ENCODE measurements around the gene MAP3K2. TPM values are rescaled to one million over a fixed set of nuclear protein-coding genes. Genes with fewer than 3 reads are reported as not detected.

Gene MAP3K2
- total RNA-seq, 4 donors from 2014 or later = 34.2 to 69.5 (median 61.1) TPM

- no peaks in the 10 kb centered on the region for H3K4me1 ChIP-seq
- 96 to 98% methylated on average over 1 of the region's 1 CpG for WGBS, 2 donors
- peaks cover 0 to 8% (median 0%) of the 10 kb centered on the region in 4 donors for H3K9me3 ChIP-seq
- peaks cover 0 to 85% (median 13%) of the 10 kb centered on the region in 3 donors for H3K36me3 ChIP-seq
- TF ChIP-seq, protein P1, sequence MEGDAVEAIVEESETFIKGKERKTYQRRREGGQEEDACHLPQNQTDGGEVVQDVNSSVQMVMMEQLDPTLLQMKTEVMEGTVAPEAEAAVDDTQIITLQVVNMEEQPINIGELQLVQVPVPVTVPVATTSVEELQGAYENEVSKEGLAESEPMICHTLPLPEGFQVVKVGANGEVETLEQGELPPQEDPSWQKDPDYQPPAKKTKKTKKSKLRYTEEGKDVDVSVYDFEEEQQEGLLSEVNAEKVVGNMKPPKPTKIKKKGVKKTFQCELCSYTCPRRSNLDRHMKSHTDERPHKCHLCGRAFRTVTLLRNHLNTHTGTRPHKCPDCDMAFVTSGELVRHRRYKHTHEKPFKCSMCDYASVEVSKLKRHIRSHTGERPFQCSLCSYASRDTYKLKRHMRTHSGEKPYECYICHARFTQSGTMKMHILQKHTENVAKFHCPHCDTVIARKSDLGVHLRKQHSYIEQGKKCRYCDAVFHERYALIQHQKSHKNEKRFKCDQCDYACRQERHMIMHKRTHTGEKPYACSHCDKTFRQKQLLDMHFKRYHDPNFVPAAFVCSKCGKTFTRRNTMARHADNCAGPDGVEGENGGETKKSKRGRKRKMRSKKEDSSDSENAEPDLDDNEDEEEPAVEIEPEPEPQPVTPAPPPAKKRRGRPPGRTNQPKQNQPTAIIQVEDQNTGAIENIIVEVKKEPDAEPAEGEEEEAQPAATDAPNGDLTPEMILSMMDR (IDR thresholded peaks at IDR 0.05) = no peak
- TF ChIP-seq POLR2A (IDR thresholded peaks at IDR 0.05) (no peak), EP300 (IDR thresholded peaks at IDR 0.05) (no peak)
- no peak overlapping the region for H3K4me3 ChIP-seq
- no peak for DNase-seq (ENCODE audit: low spot score in 2 of 2)
- no peak overlapping the region for H3K27ac ChIP-seq
- no peaks in the 10 kb centered on the region for H3K27me3 ChIP-seq
These were observed 67.7 kb downstream of the MAP3K2 start for GRCh38 chr2:127320067-127320466.

- no peak overlapping the region for H3K4me3 ChIP-seq
- DNase-seq (ENCODE audit: low spot score in 2 of 2) = no peak
- H3K27me3 ChIP-seq = no peaks in the 10 kb centered on the region
- H3K27ac ChIP-seq = no peak overlapping the region
- H3K36me3 ChIP-seq = peaks cover 0 to 89% (median 4%) of the 10 kb centered on the region in 3 donors
- H3K9me3 ChIP-seq = no peaks in the 10 kb centered on the region
- 86 to 90% methylated on average over 7 of the region's 7 CpGs for WGBS, 2 donors
- TF ChIP-seq, protein P1 (IDR thresholded peaks at IDR 0.05) = no peak
- TF ChIP-seq POLR2A (IDR thresholded peaks at IDR 0.05) = no peak
- TF ChIP-seq EP300 (IDR thresholded peaks at IDR 0.05) = no peak
- H3K4me1 ChIP-seq = no peaks in the 10 kb centered on the region
These were observed 73.4 kb downstream of the MAP3K2 start for GRCh38 chr2:127314193-127314988.

- Histone ChIP-seq H3K27me3 (no peaks in the 10 kb centered on the region), H3K4me1 (no peaks in the 10 kb centered on the region), H3K9me3 (no peaks in the 10 kb centered on the region), H3K36me3 (peaks cover 0 to 88% (median 4%) of the 10 kb centered on the region in 3 donors), H3K27ac (no peak overlapping the region), H3K4me3 (no peak overlapping the region)
- 78 to 84% methylated on average over 3 of the region's 3 CpGs for WGBS, 2 donors
- no peak for DNase-seq (ENCODE audit: low spot score in 2 of 2)
- TF ChIP-seq, protein P1 (IDR thresholded peaks at IDR 0.05) = no peak
- TF ChIP-seq EP300 (IDR thresholded peaks at IDR 0.05) = no peak
- no peak for TF ChIP-seq POLR2A (IDR thresholded peaks at IDR 0.05)
These were observed 74.4 kb downstream of the MAP3K2 start for GRCh38 chr2:127313406-127313805.

- Histone ChIP-seq H3K27ac (no peak overlapping the region), H3K36me3 (peaks cover 0 to 87% (median 2%) of the 10 kb centered on the region in 3 donors), H3K27me3 (no peaks in the 10 kb centered on the region), H3K4me3 (no peak overlapping the region), H3K4me1 (no peaks in the 10 kb centered on the region), H3K9me3 (no peaks in the 10 kb centered on the region)
- WGBS, 2 donors = 89 to 95% methylated on average over 3 of the region's 3 CpGs
- DNase-seq (ENCODE audit: low spot score in 2 of 2) = no peak
- TF ChIP-seq, protein P1 (IDR thresholded peaks at IDR 0.05) = no peak
- no peak for TF ChIP-seq EP300 (IDR thresholded peaks at IDR 0.05)
- TF ChIP-seq POLR2A (IDR thresholded peaks at IDR 0.05) = no peak
These were observed 76.8 kb downstream of the MAP3K2 start for GRCh38 chr2:127310980-127311379.

DNA sequence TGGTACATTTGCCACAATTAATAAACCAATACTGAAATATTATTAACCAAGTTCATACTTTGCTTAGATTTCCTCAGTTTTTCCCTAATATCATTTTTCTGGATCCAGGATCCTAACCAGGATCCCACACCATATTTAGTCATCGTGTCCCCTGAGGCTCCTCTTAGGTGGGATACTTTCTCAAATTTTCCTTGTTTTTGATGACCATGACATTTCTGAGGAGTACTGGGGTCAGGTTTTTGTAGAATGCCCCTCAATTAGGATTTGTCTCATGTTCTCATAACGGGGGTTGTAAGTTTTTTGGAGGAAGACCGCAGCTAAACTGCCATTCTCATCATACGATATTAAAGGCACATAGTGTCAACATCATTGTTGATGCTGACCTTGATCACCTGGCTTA is 78.3 kb downstream of the MAP3K2 start:
- no peak for DNase-seq (ENCODE audit: low spot score in 2 of 2)
- Histone ChIP-seq H3K27me3 (no peaks in the 10 kb centered on the region), H3K9me3 (no peaks in the 10 kb centered on the region), H3K4me1 (no peaks in the 10 kb centered on the region), H3K27ac (no peak overlapping the region), H3K4me3 (no peak overlapping the region), H3K36me3 (peaks cover 0 to 80% (median 0%) of the 10 kb centered on the region in 3 donors)
- WGBS, 2 donors = 92% methylated on average over 4 of the region's 4 CpGs
- TF ChIP-seq EP300 (IDR thresholded peaks at IDR 0.05) (no peak), POLR2A (IDR thresholded peaks at IDR 0.05) (no peak)
- TF ChIP-seq, protein P1 (IDR thresholded peaks at IDR 0.05) = no peak
